Measurements from ENCODE around the gene NOX4. TPM values are rescaled to one million over a fixed set of nuclear protein-coding genes. Genes with fewer than 3 reads are reported as not detected.
"Not testable (repeated sequence)": the region's sequence is repeated elsewhere in the genome, so short reads cannot be mapped to it uniquely, and the experiment has no call there.

NOX4 gene
- total RNA-seq, 1 experiment from 2014 or later, result 3.0 TPM

GRCh38 chr11:89405629-89406028, 85.5 kb downstream of the NOX4 start:
- H3K9me3 Mint-ChIP-seq, result no peaks in the 10 kb centered on the region
- Histone ChIP-seq H3K4me1 (ENCODE audit: insufficient read depth, low read length) (no peaks in the 10 kb centered on the region), H3K27ac (ENCODE audit: insufficient read length, low read depth, low read length) (no peak overlapping the region), H2BK20ac (ENCODE audit: low read depth, low read length, poor library complexity, severe bottlenecking) (no peak overlapping the region), H2AFZ (ENCODE audit: low read length) (no peak overlapping the region), H3K18ac (ENCODE audit: insufficient read length, low read depth, low read length) (no peak overlapping the region), H2AK5ac (ENCODE audit: insufficient read length, low read length) (no peak overlapping the region), H3K56ac (ENCODE audit: insufficient read length, low read depth, low read length) (no peak overlapping the region), H3K9ac (ENCODE audit: extremely low read depth, insufficient read length, low read length) (no peak overlapping the region), H2BK12ac (ENCODE audit: insufficient read length, low read depth, low read length) (no peak overlapping the region), H2BK120ac (ENCODE audit: low read depth, low read length, poor library complexity, severe bottlenecking) (no peak overlapping the region), H4K91ac (ENCODE audit: insufficient read length, low read depth, low read length) (no peak overlapping the region), H3K9me3 (ENCODE audit: control insufficient read depth, low read depth, low read length) (no peaks in the 10 kb centered on the region), H3K4ac (ENCODE audit: low read depth, low read length) (no peak overlapping the region), H4K5ac (ENCODE audit: insufficient read length, low read depth, low read length) (no peak overlapping the region), H3K23me2 (ENCODE audit: insufficient read length, low read depth, low read length, poor library complexity, severe bottlenecking) (no peaks in the 10 kb centered on the region), H3K23ac (ENCODE audit: insufficient read length, low read depth, low read length) (no peak overlapping the region), H3K79me2 (ENCODE audit: insufficient read depth, low read length) (no peaks in the 10 kb centered on the region), H4K20me1 (ENCODE audit: control insufficient read depth, insufficient read depth, insufficient read length) (no peaks in the 10 kb centered on the region), H3K14ac (ENCODE audit: insufficient read depth, low read length) (no peak overlapping the region), H3K4me2 (ENCODE audit: insufficient read depth, insufficient read length, low read length) (no peak overlapping the region), H4K8ac (replicated peaks; ENCODE audit: insufficient read length, low read depth, low read length) (no peak overlapping the region), H2BK5ac (ENCODE audit: insufficient read length, low read length) (no peak overlapping the region), H2BK15ac (ENCODE audit: low read depth, low read length) (no peak overlapping the region), H3K79me1 (ENCODE audit: insufficient read depth, low read depth, low read length, poor library complexity, severe bottlenecking) (no peaks in the 10 kb centered on the region), H3K27me3 (ENCODE audit: insufficient read depth, low read length) (no peaks in the 10 kb centered on the region), H3T11ph (ENCODE audit: low read length) (no peak overlapping the region)
- H3K4me1 Mint-ChIP-seq, result peaks cover 0 to 7% of the 10 kb centered on the region in 2 experiments; a peak in 3 of 4 replicates
- H3K4me3 Mint-ChIP-seq, result no peak overlapping the region
- H3K27ac Mint-ChIP-seq, result no peak overlapping the region
- peak; percentile 45; the same call in 2 of the 3 replicates for TF ChIP-seq CTCF (conservative IDR thresholded peaks at IDR 0.05)
- WGBS (ENCODE audit: extremely low coverage, insufficient read length, low lambda C conversion rate), result no CpG with 5 or more reads among the region's 1 CpG
- H3K36me3 Mint-ChIP-seq (ENCODE audit: insufficient read depth in 1 of 3, low read depth in 3 of 3), result no peaks in the 10 kb centered on the region
- no peaks in the 10 kb centered on the region for H3K27me3 Mint-ChIP-seq (ENCODE audit: low read depth)
- DNase-seq, result no peak

- not testable (repeated sequence) for H3T11ph ChIP-seq (ENCODE audit: low read length); H3K4me3 Mint-ChIP-seq; H3K4ac ChIP-seq (ENCODE audit: low read depth, low read length); DNase-seq; H3K27ac ChIP-seq (ENCODE audit: insufficient read length, low read depth, low read length); H3K27ac Mint-ChIP-seq; H3K9ac ChIP-seq (ENCODE audit: extremely low read depth, insufficient read length, low read length); H3K18ac ChIP-seq (ENCODE audit: insufficient read length, low read depth, low read length); H4K91ac ChIP-seq (ENCODE audit: insufficient read length, low read depth, low read length); H3K23me2 ChIP-seq (ENCODE audit: insufficient read length, low read depth, low read length, poor library complexity, severe bottlenecking); H4K5ac ChIP-seq (ENCODE audit: insufficient read length, low read depth, low read length); H3K9me3 ChIP-seq (ENCODE audit: control insufficient read depth, low read depth, low read length); H2AFZ ChIP-seq (ENCODE audit: low read length); H3K79me2 ChIP-seq (ENCODE audit: insufficient read depth, low read length); H2AK5ac ChIP-seq (ENCODE audit: insufficient read length, low read length); H4K8ac ChIP-seq (replicated peaks; ENCODE audit: insufficient read length, low read depth, low read length); H3K4me2 ChIP-seq (ENCODE audit: insufficient read depth, insufficient read length, low read length); H2BK12ac ChIP-seq (ENCODE audit: insufficient read length, low read depth, low read length); H2BK15ac ChIP-seq (ENCODE audit: low read depth, low read length); H3K14ac ChIP-seq (ENCODE audit: insufficient read depth, low read length); H3K27me3 Mint-ChIP-seq (ENCODE audit: low read depth); H2BK20ac ChIP-seq (ENCODE audit: low read depth, low read length, poor library complexity, severe bottlenecking); H3K23ac ChIP-seq (ENCODE audit: insufficient read length, low read depth, low read length); H3K4me1 Mint-ChIP-seq; H3K36me3 Mint-ChIP-seq (ENCODE audit: insufficient read depth in 1 of 3, low read depth in 3 of 3); H3K9me3 Mint-ChIP-seq; H3K56ac ChIP-seq (ENCODE audit: insufficient read length, low read depth, low read length); H3K4me1 ChIP-seq (ENCODE audit: insufficient read depth, low read length); H4K20me1 ChIP-seq (ENCODE audit: control insufficient read depth, insufficient read depth, insufficient read length); H3K79me1 ChIP-seq (ENCODE audit: insufficient read depth, low read depth, low read length, poor library complexity, severe bottlenecking); H3K27me3 ChIP-seq (ENCODE audit: insufficient read depth, low read length); H2BK5ac ChIP-seq (ENCODE audit: insufficient read length, low read length); H2BK120ac ChIP-seq (ENCODE audit: low read depth, low read length, poor library complexity, severe bottlenecking)
- no CpG with 5 or more reads among the region's 1 CpG for WGBS (ENCODE audit: extremely low coverage, insufficient read length, low lambda C conversion rate)
Measured at GRCh38 chr11:89391654-89392053, 99.5 kb downstream of the NOX4 start.
